ENCODE data around the gene GMPPB.
"Not testable (repeated sequence)": the region's sequence is repeated elsewhere in the genome, so short reads cannot be mapped to it uniquely, and the experiment has no call there.

GMPPB gene

DNA sequence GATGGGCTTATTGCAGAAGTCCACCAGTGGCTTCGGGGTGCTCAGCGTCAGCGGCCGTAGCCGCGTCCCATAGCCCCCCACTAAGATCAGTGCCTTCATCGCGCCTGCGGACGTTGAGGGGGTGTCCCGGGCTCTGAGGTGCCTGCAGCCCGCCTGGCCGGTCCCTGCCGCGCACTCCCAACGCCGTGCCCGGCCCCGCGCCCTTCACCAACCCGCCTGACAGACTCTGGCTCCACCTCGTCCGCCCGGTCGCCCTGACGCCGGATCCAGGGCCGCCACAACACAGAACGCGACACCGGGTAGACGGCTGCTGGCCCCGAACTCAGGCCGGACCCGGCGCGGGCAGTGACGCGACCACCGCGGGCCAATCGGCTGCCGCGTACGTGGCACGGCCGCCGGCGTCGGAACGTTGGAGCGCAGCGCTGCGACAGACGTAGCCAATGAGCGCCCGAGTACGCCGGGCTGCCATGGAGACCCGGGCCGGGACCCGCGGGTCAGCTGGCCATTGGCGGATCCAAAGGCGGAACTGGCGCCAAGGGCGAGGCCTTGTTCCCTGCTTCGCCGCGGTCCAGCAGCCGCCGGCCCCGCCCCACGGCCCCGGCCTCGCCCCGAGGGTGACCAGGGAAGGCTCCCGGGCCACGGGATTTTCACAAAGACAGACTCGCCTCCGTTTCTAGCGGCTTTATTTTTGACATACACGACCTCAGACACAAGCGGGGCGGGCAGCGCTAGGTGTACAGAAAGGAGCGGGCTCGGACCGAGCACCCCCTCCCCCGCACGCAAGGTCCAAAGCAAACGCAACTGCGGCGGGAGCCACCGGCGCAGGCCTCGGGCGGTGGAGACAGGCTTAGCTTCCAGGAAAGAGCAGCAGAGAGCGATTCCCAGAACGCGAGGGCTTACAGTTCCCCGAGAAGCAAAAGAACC is at the start of gene GMPPB:
GMPPB (minus strand) TSS at position 324 of the 924 bp plus-strand sequence; CDS start at position 99, 225 bp downstream.
- Mint-ChIP-seq H3K4me3 (peak within 1 kb of the TSS; percentile 88 to 95), H3K9me3 (no peaks in the 10 kb centered on the region), H3K27me3 (no peaks in the 10 kb centered on the region), H3K27ac (peak within 1 kb of the TSS; percentile 100), H3K4me1 (peaks cover 43 to 73% of the 10 kb centered on the region in 2 donors), H3K36me3 (peaks cover 33 to 54% of the 10 kb centered on the region in 2 donors)
- DNase-seq (peak; percentile 95), ATAC-seq (replicated peaks) (peak; percentile 82 to 85)

DNA sequence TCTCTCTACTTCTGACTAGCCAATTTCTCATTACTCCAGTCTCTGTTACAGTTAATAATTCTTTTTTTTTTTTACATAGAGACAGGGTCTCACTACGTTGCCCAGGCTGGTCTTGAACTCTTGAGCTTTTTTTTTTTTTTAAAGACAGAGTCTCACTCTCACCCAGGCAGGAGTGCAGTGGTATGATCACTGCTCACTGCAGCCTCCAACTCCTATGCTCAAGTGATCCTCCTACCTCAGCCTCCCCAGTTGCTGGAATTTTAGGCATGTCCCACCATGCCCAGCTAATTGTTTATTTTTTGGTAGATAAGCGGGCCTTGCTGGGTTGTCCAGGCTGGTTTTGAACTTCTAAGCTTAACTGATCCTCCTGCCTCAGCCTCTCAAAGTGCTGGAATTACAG is 49.0 kb upstream of the GMPPB start:
- Mint-ChIP-seq H3K27ac (no peak overlapping the region), H3K27me3 (no peaks in the 10 kb centered on the region), H3K36me3 (peaks cover 12% of the 10 kb centered on the region in 2 donors), H3K9me3 (no peaks in the 10 kb centered on the region), H3K4me1 (peaks cover 8 to 16% of the 10 kb centered on the region in 2 donors), H3K4me3 (no peak overlapping the region)
- DNase-seq (no peak), ATAC-seq (replicated peaks) (no peak)

DNA sequence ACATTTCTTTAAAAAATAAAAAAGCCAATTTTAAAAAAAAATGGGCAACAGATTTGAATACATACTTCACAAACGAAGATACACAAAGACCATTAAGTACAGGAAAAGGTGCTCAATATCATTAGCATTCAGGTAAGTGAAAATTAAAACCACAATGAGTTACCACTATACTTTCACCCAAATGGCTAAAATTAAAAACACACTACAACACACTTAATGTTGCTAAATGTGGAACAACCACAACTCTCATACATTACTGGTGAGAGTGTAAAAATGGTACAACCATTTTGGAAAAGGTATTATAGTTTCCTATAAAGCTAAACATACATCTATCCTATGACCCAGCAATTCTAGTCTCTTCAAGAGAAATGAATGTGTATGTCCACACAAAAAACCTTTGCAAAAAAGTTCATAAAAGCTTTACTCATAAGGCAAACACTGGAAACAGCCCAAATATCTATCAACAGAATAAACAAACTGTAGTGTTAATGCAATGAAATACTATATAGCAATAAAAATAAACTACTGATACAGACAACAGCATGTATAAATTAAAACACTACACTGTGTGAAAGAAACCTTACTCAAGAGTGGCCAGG is 47.7 kb upstream of the GMPPB start:
- ATAC-seq (replicated peaks) (no peak), DNase-seq (no peak)
- Mint-ChIP-seq H3K27me3 (no peaks in the 10 kb centered on the region), H3K27ac (no peak overlapping the region), H3K4me1 (peaks cover 8 to 16% of the 10 kb centered on the region in 2 donors), H3K36me3 (peaks cover 6 to 9% of the 10 kb centered on the region in 2 donors), H3K9me3 (no peaks in the 10 kb centered on the region), H3K4me3 (no peak overlapping the region)

DNA sequence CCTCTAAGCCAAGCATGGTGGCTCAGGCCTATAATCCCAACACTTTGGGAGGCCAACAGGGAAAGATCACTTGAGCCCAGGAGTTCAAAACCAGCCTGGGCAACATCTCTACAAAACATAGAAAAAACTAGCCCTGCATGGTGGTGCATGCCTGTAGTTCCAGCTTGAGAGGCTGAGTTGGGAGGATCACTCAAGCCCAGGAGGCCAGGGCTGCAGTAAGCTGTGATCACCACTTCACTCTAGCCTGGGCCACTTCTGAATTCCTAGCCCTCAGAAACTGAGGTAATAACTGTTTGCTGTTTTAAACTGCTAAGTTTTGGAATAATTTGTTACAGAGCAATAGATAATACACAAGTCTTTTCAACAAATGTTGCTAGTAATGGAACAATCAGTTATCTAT is 46.2 kb upstream of the GMPPB start:
- Mint-ChIP-seq H3K36me3 (peaks cover 5 to 8% of the 10 kb centered on the region in 2 donors), H3K4me1 (peaks cover 5 to 14% of the 10 kb centered on the region in 2 donors), H3K27me3 (no peaks in the 10 kb centered on the region), H3K4me3 (no peak overlapping the region), H3K9me3 (no peaks in the 10 kb centered on the region), H3K27ac (no peak overlapping the region)
- ATAC-seq (replicated peaks) (no peak), DNase-seq (no peak)

DNA sequence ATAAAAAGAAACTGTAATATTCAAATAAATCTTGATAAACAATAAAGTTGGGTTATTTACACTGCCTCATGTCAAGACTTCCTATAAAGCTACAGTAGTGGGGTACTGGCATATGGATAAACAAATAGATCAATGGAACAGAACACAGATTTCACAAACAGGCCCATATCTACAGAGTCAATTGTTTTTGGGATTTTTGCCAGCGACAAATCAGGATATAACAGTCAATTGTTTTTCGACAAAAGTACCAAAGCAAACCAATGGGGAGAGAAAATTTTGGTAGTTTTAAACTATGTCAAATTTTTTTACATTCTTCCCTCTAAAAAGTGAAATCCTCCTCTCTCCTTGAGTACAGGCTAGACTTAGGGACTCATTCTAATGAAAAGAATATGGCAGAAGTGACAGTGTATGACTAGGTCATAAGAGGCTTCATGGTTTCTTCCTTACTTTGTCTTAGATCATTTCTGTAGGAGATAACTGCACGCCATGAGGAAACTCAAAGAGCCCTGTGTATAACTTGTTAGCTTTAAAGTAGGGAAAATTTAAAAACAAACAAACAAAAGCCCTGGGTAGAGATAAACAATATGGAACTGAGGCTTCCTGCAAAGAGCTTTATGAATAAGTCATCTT is 45.6 kb upstream of the GMPPB start:
- no peaks in the 10 kb centered on the region for H3K27me3 Mint-ChIP-seq
- H3K4me1 Mint-ChIP-seq = peaks cover 5 to 19% of the 10 kb centered on the region in 2 donors
- no peaks in the 10 kb centered on the region for H3K9me3 Mint-ChIP-seq
- ATAC-seq (replicated peaks) (no peak), DNase-seq (no peak)
- no peak overlapping the region for H3K4me3 Mint-ChIP-seq
- peaks cover 10 to 13% of the 10 kb centered on the region in 2 donors for H3K36me3 Mint-ChIP-seq
- no peak overlapping the region for H3K27ac Mint-ChIP-seq

DNA sequence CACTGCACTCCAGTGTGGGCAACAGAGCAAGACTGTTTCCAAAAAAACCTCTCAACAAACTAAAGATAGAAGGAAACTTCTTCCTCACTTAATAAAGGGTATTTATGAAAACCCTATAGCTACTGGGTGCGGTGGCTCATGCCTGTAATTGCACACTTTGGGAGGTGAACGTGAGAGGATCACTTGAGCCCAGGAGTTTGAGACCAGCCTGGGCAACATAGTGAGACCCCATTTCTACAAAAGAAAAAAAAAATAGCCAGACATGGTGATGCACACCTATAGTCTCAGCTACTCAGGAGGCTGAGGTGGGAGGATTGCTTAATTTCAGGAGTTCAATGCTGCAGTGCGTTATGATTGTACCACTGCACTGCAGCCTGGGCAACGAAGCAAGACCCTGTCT is 40.2 kb upstream of the GMPPB start:
- H3K4me1 Mint-ChIP-seq = peaks cover 4 to 9% of the 10 kb centered on the region in 2 donors
- no peak for ATAC-seq (replicated peaks)
- H3K4me3 Mint-ChIP-seq = no peak overlapping the region
- H3K9me3 Mint-ChIP-seq = no peaks in the 10 kb centered on the region
- peaks cover 9 to 12% of the 10 kb centered on the region in 2 donors for H3K36me3 Mint-ChIP-seq
- H3K27ac Mint-ChIP-seq = no peak overlapping the region
- no peaks in the 10 kb centered on the region for H3K27me3 Mint-ChIP-seq
- no peak for DNase-seq

DNA sequence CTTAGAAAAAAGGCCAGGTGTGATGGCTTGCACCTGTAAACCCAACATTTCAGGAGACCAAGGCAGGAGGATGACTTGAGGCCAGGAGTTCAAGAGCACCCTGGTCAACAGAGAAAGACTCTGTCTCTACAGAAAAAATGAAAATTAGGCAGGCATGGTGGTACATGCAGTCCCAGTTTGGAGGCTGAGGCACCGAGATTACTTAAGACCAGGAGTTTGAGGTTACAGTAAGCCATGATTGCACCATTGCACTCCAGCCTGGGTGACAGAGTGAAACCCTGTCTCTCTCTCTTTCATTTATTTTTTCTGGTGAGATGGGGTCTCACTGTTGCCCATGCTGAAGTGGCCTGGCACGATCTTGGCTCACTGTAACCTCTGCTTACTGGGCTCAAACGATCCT is 37.9 kb upstream of the GMPPB start:
- Mint-ChIP-seq H3K9me3 (no peaks in the 10 kb centered on the region), H3K4me1 (peaks cover 4 to 21% of the 10 kb centered on the region in 2 donors), H3K36me3 (peaks cover 11 to 12% of the 10 kb centered on the region in 2 donors), H3K27ac (no peak overlapping the region), H3K27me3 (no peaks in the 10 kb centered on the region), H3K4me3 (no peak overlapping the region)
- no peak for DNase-seq
- ATAC-seq (replicated peaks) = no peak

DNA sequence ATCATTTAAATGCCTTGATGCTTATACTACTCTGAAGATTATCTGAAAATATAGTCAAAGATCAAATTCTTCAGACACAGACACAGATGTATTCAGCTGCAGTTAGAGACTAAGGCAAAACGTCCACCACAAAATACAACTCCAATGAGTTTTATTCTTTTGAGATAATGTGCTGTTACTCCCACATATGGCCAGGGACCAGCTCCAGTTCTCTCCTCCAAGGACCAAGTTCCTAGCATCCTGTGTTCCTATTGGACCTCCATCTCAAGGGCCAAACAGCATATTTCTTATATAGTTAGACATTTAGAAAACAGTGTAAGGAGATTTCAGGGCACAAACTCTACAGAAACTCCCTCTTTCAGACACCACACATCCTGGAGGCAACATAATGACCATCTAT is 35.5 kb upstream of the GMPPB start:
- no peaks in the 10 kb centered on the region for H3K27me3 Mint-ChIP-seq
- no peak overlapping the region for H3K4me3 Mint-ChIP-seq
- ATAC-seq (replicated peaks) = no peak
- DNase-seq = no peak
- peaks cover 4 to 11% of the 10 kb centered on the region in 2 donors for H3K36me3 Mint-ChIP-seq
- H3K27ac Mint-ChIP-seq = no peak overlapping the region
- no peaks in the 10 kb centered on the region for H3K9me3 Mint-ChIP-seq
- H3K4me1 Mint-ChIP-seq = peaks cover 12 to 18% of the 10 kb centered on the region in 2 donors

DNA sequence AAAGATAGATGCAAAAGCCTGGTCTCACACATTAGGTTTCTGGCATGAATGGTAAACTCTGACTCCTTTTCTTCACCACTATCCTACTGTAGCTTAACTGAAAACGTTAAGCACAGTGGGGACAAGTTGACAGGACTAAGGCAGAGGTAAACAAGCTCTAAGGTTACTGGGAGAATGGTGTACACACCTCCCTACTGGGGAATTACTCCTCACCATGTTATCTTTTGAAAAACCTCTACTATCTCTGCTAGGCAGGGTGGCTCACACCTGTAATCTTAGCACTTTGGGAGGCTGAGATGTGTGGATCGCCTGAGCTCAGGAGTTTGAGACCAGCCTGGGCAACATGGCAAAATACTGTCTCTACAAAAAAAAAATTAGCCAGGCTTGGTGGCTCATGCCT is 33.4 kb upstream of the GMPPB start:
- no peaks in the 10 kb centered on the region for H3K27me3 Mint-ChIP-seq
- peaks cover 4 to 17% of the 10 kb centered on the region in 2 donors for H3K36me3 Mint-ChIP-seq
- H3K4me1 Mint-ChIP-seq = peaks cover 17 to 24% of the 10 kb centered on the region in 2 donors
- no peak overlapping the region for H3K4me3 Mint-ChIP-seq
- H3K9me3 Mint-ChIP-seq = no peaks in the 10 kb centered on the region
- H3K27ac Mint-ChIP-seq = no peak overlapping the region
- no peak for DNase-seq
- ATAC-seq (replicated peaks) = no peak

DNA sequence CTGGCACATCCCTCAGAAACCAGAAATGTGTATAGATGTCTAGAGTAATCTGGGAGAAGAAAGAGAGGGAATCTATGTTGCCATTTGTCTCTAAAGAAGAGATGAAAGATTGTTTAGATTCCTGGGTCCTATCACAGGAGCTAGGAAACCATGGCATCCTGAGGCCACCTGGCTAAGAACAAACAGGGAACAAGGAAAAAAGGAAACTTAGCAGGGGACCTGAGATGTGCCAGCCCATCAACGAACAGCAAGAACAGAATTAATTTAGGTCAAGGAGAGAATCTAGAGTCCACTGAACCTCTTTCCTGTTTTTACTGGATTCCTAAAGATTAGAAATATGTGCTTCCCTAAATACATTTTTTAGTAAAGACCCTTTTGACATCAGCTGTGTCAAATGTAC is 32.3 kb upstream of the GMPPB start:
- H3K4me1 Mint-ChIP-seq = peaks cover 17 to 24% of the 10 kb centered on the region in 2 donors
- peaks cover 4 to 17% of the 10 kb centered on the region in 2 donors for H3K36me3 Mint-ChIP-seq
- no peaks in the 10 kb centered on the region for H3K9me3 Mint-ChIP-seq
- no peak for DNase-seq
- no peak overlapping the region for H3K4me3 Mint-ChIP-seq
- H3K27me3 Mint-ChIP-seq = no peaks in the 10 kb centered on the region
- H3K27ac Mint-ChIP-seq = no peak overlapping the region
- ATAC-seq (replicated peaks) = no peak

DNA sequence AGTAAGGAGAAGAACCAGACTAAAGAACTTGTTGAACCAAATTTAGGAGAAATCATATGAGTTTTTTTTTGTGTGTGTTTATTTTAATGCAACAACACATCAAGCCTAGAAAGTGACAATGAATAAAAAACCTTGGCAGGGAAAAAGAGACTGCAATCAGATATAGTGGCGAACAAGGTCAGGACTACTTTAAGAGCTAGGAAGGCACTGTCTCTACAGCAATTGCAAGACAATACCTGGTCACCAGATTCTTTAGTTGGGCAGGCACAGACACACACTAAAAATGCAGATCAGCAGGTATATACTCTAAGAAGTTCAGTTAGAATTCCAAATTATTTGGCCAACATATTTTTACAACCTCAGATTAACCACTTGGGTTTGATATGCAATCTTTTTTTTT is 30.8 kb upstream of the GMPPB start:
- H3K9me3 Mint-ChIP-seq = no peaks in the 10 kb centered on the region

DNA sequence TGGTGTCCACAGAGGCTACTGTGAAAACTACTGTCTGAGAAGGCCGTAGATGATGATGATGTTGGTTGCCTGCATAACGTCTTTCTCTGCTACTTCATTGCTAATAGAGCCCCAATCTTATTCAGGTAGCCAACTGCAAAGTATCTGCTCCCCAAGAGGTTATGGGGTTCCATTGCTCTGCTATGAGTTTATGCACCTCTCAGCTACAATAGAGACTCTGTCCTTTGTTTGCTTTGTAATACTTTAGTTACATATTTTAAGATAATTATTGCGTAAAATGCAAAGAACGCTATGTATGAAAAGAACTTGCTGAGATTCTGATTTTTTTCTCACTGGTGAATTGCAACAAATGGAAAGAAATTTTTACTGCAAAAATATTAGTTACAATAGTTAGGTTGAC is 27.8 kb upstream of the GMPPB start:
- DNase-seq (no peak), ATAC-seq (replicated peaks) (no peak)
- H3K27ac Mint-ChIP-seq = no peak overlapping the region
- H3K4me3 Mint-ChIP-seq = no peak overlapping the region
- no peaks in the 10 kb centered on the region for H3K9me3 Mint-ChIP-seq
- peaks cover 11 to 16% of the 10 kb centered on the region in 2 donors for H3K4me1 Mint-ChIP-seq
- peaks cover 4 to 28% of the 10 kb centered on the region in 2 donors for H3K36me3 Mint-ChIP-seq
- no peaks in the 10 kb centered on the region for H3K27me3 Mint-ChIP-seq

More for the DNA sequence above, 30.8 kb upstream of the GMPPB start:
- ATAC-seq (replicated peaks) (no peak), DNase-seq (no peak)
- Mint-ChIP-seq H3K4me3 (no peak overlapping the region), H3K27ac (no peak overlapping the region), H3K4me1 (peaks cover 15 to 24% of the 10 kb centered on the region in 2 donors), H3K27me3 (no peaks in the 10 kb centered on the region), H3K36me3 (peaks cover 4 to 22% of the 10 kb centered on the region in 2 donors)

DNA sequence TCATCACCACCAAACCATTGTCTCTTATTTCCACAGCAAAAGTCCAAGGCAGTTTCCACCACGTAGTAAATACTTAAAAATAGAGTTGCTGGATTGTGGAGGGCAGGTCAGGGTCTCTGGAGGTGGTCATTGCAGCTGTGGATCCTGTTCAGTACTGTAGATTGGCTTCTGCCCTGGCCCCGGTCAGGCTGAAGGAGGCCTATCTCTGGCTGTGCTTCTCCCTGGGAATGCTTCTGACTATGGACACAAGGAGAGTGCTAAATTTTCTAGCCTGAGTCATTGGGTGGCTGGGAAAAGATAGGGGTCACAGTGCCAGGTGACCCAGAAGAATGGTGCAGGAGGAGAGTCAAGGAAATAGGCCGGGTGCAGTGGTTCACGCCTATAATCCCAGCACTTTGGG is 26.3 kb upstream of the GMPPB start:
- Mint-ChIP-seq H3K4me3 (no peak overlapping the region), H3K4me1 (peaks cover 6 to 11% of the 10 kb centered on the region in 2 donors), H3K9me3 (no peaks in the 10 kb centered on the region), H3K36me3 (peaks cover 4 to 27% of the 10 kb centered on the region in 2 donors), H3K27me3 (no peaks in the 10 kb centered on the region), H3K27ac (no peak overlapping the region)
- ATAC-seq (replicated peaks) (no peak), DNase-seq (no peak)

DNA sequence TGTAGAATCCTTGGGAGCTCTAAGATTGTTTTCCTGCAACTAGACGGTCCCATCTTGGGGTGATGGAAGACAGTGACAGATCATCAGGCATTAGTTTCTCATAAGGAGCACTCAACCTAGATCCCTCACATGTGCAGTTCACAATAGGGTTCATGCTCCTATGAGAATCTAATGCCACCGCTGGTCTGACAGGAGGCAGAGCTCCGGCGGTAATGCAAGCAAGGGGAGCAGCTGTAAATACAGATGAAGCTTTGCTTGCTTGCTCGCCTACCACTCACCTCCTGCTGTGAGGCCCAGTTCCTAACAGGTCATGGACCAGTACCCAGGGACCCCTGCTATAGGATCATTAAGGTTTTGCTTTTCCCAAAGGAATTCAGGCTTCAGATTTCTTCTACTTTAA is 25.1 kb upstream of the GMPPB start:
- H3K36me3 Mint-ChIP-seq = peaks cover 8 to 33% of the 10 kb centered on the region in 2 donors
- H3K4me1 Mint-ChIP-seq = peaks cover 7 to 10% of the 10 kb centered on the region in 2 donors
- not testable (repeated sequence) for H3K4me3 Mint-ChIP-seq; ATAC-seq (replicated peaks); H3K27me3 Mint-ChIP-seq; DNase-seq; H3K9me3 Mint-ChIP-seq
- peak overlapping the region; percentile 31 for H3K27ac Mint-ChIP-seq
